GM04503 (cell line): Measurements from ENCODE around the gene GMCL2.

ENCODE experiments used
- DNase-seq: peaks from one replicate; pipeline ENCODE4 v3.0.0-alpha.2; 2012; ENCODE audit warnings: low read depth

Gene GMCL2

DNA sequence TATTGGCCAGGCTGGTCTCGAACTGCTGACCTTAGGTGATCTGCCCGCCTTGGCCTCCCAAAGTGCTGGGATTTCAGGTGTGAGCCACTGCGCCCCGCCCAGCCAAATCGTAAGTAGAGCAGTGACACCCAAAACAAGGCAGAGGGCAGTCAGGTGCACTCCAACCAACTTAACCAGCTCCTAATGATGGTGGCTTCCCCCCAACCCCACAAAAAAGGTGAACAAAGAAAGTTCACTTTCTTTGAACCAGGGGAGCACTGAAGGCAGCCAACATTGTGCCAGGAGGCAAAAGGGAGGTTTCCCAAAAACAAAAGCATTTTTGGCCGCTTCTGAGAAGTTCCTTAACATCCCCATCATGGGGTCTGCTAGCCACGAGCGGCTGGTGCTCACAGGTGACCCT lies 9.6 kb downstream of the GMCL2 start:
- no peak for DNase-seq

DNA sequence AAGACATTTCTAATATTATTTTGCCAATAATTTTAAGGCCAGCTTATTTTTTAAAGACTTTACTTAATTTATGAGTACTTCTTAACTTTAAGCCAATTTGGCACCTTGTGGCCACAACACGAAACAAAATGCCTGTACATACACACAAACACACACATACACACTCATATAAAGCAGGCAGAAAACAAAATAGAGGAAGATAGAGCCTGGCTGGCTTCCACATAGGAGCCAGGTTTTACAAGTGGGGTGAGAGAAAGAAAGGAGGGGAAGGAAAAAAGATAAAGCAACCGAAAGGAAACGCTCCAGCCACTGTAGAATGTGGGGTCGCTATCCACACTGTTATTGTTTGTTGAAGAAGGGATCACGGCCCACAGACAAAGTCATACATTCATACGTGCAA lies 10.4 kb downstream of the GMCL2 start:
- no peak for DNase-seq

DNA sequence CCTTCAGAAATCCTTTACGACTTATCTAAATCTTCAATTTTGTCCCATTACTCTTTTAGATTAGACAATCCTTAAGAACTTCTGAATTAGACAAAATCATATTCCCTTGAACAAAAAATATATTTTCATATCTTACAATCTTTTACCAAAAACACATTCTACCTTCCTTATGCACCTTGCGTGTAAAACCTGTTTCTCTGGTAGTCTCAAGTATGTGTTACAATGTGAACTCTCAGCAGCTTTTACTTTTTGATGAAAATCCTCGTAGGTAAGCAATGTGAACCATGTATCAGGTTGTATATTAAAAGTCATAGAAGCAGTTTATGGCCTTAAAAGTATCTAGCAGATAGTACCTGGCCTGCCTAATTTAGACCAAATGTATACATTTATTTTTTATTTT lies 12.7 kb downstream of the GMCL2 start:
- no peak for DNase-seq

DNA sequence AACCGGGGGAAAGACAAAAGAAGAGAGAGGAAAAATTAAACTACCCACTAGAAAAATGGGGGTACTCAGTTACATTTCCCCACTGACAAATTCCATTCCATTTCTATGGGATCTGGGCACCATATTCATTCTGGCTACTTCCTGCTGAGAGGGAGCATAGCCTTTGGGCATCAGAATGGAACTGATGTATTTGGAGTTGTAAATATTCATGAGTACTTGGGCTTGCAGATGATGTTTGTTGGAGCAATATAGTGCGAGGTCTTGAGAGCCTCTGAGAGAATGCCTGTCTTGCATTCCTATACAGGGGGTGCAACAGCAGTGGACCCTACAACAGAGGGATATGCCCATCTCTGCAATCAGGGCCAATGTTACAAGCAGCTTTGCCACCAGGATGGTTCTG lies 16.7 kb downstream of the GMCL2 start:
- no peak for DNase-seq

DNA sequence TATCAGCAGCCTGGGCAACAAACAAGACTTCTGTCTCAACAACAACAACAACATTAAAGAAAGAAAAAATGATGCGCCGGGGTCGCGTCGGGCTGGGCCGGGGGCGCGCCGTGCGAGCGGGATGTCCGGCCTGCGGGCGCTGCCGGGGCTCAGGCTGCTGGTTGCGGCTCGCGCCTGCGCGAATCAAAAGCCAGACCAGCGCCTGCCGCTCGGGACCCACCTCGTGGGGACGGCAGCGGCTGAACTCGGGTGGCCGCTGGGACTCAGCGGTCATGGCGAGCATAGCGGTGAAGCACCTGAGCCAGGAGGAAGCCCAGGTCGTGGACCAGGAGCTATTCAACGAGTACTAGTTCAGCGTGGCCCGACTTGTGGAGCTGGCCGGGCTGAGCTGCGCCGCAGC lies 21.6 kb downstream of the GMCL2 start:
- no peak for DNase-seq

DNA sequence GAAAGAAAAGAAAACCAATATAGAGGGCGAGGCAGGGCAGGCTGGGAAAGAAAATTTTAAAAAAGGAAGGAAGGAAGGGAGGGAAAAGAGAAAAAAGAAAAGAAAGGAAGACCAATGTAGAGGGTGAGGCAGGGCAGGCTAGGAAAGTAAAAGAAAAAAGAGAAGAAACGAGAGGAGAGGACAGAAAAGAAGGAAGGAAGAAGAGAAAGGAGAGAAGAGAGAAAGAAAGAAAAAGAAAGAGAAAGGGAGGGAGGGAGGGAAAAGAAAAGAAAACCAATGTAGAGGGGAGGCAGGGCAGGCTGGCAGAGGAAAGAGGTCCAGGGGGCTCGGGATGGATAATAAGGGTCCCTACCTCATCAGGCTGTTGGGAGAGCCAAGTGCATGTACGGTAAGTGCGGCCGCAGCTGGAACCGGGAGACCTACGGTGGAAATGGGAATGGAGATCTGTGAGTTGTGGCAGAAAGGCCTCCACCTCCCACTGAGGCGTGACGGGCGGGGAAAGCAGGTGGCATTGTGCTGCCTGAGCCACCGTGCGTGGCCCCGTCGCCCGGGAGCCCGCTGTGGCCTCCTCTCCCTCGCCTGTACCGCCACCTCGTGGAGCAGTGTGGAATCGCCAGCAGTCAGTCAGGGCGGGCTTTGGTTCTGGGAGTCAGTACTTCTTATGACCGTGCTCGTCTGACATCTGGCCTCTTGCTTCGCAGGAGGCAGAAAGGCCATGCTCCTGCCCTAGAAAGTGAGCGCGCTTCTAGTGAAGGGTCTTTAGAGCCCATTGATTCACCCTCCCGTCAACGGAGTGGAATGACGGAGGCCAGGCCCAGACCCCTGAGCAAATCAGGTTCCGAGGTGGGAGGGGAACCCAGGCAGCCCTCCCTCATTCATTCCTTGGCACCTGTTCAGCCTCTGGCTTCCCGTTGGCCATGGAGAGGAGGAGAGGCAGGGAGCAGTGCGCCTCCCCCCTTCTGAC lies 23.1 kb downstream of the GMCL2 start:
- DNase-seq, result no peak

DNA sequence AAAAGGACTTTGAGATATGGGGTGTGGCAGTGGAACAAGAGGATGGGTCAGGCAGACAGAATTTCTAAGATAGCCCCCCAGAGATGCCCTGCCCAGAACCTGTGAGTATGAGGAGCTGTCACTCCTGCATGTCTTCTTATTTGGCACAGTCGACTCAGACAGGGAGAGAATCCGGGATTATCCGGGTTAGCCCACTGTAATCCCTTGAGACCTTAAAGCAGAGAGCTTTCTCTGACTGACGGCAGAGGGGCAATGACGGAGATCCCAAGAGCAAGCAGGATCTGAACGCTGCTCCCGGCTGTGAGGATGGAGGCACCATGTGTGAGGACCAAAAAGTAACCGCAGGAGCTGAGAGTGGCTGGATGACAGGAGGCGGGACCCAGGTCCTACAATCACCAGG lies 24.7 kb downstream of the GMCL2 start:
- DNase-seq, result no peak

DNA sequence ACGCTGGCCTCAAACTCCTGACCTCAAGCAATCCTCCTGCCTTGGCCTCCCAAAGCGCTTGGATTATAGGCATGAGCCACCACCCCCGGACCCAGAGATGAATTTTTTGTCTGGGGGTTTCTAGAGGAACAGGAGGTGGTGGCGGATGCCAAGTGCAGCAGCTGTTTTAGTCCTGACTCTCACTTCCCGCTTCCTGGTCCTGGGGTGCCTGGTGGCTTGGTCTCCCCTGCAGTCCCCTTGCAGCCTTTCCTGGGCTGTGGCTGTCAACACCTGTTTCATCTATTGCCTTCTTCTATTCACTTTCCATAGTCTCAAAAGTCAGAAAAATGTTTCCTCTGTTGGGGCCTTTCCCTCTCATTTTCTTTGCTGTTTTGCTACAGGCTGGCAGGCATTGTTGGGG lies 27.0 kb downstream of the GMCL2 start:
- DNase-seq, result no peak

DNA sequence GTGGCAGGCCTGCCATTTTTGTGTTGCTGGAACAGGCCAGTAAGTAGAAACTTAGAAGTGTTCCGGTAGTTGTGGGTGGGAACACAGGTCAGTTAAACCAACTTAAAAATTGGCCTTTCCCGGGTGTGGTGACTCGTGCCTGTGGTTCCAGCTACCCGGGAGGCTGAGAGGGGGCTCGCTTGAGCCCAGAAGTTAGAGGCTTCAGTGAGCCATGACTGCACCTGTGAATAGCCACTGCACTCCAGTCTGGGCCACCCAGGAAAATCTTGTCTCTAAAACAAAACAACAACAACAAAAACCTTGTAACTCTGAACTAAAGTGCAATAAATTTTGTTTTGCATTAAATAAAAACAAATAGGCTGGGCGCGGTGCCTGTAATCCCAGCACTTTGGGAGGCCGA lies 32.1 kb downstream of the GMCL2 start:
- DNase-seq, result no peak

DNA sequence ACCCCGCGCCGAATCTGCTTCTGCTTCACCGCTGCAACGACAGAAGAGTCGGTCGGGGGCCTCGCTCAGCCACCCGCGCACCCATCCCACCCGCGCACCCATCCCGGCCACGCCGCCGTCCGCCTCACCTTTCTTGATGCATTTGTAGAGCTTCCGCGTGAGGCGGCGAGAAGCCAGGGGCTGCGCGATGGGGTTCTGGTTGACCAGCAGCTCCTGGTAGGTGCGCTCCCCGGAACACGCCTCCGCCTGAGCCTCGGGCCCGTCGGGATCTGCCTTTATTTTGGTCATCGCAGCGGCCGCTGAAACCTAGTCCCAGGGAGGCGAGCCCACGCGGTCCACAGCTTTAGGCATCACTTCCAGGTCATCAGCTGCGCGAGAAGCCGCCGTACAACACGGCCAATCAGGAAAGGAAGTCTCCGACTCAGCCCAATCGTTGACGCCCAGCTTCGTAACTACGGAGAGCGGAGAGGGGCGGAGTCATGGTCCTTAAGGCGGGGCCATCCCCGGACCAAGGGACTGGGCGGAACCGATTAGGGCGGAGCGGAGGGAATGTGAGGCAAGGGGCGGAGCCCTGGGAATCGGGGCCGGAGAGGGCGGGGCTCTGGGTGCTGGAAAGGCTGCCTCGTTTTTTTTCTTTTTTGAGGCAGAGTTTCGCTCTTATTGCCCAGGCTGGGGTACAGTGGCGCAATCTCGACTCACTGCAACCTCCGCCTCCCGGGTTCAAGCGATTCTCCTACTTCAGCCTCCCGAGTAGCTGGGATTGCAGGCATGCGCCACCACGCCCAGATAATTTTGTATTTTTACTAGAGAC lies 33.4 kb downstream of the GMCL2 start, which contains the start of gene NHP2:
NHP2 (minus strand) TSS at position 356 of the 811 bp plus-strand sequence; CDS start at position 288, 68 bp downstream.
- DNase-seq, result peak; percentile 92

DNA sequence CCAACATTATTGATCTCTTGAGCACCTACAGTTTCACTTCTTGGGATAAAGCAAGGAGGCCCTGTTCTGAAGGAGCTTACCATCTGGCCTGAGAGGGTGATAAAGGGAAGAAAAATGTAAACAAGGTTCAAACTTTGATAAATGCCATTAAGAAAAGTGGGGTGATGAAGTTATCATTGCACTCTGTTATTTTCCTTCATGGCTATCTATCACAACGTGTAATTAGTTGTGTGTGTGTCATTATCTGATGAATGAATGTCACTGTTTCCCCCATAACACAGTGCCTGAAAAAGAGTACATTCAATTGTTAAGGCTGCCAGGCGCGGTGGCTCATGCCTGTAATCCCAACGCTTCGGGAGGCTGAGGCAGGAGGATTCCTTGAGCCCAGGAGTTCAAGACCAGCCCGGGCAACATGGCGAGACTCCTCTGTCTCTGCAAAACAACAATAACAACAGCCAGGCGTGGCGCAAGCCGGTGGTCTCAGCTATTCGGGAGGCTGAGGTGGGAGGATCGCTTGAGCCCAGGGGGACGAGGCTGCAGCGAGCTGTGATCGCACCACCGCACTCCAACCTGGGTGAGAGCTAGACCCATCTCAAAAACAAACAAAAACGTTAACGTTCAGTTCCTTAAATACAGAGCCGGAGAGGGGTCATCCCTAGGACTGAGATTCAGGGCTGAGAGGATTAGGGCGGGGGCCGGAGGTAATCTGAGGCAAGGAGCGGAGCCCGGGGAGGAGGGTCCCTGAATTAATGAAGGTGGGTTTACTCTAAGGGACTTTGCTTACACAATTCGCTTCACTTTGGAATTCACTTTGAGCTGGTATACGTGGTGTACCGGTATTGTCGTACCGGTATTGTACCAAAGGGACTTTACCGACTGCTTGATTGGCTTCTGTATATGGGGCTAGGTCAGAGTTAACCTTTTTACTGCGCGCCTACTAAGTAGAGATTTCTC lies 34.4 kb downstream of the GMCL2 start:
- DNase-seq, result no peak

DNA sequence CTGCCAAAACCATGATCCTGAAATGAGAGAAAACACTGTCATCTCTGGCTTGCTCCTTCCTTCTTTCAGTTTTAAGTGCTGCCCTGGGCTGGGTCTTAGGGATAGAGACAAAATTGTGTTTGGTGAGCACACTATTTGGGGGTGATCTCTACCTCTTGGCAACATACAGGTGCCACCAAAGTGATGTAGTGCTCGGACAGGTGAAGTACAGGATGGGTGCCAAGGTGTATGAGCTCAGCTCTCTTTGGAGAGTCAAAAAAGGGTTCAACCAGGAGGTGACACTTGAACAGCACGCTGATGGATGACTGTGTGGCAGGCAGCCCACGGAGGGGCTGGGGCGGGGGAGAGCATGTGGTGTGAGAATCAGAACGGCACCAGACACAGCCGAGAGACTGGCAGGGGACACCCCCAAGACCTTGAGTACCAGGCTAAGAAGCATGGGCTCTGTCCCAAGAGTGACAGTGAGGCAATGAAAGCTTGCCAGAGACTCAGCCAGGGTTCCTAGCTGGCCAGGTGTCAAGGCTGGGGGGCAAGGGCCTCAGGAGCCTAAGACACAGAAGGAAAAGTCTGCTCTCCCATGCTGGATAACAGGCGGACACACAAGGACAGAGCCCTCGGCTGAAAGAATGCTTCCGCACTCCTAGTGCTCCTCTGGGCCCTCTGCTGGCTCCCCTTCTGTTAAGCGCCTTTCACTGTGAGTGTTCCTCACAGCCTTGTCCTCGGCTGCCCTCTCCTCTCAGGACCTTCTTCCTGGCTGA lies 36.0 kb downstream of the GMCL2 start:
- no peak for DNase-seq

DNA sequence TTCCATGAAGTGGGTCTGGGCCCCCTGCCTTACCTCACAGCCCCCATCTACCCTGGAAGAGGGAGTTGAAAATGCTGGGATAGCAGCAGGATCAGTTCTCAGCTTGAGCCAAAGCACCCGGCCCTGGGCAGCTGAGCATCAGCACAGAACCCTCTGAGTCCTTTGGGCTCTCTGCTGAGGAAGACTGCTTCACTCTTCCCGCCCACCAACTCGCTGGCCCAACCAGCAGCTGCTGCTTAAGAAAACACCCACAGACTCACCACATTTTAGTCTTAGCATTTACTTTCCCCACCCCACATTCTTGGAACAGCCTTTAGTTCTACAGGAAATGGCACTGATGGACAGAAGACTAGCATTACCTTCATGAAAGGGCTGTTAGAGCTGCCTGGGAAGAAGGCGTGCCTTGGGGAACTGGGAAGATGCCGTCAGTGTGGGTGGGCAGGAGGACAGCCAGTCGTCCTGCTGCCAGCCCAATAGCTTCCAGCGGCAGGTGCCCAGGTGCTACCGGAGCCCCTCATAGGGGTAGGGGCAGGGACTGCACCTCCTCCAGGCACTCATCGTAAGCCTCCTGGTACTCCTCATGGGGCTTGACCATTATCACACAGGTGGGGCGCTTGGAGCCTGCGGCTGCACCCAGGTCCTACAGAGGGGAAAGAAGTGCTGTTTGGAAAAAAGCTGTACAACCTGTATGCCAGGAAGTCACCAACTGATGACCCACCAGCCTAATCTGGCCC lies 37.8 kb downstream of the GMCL2 start:
- no peak for DNase-seq

DNA sequence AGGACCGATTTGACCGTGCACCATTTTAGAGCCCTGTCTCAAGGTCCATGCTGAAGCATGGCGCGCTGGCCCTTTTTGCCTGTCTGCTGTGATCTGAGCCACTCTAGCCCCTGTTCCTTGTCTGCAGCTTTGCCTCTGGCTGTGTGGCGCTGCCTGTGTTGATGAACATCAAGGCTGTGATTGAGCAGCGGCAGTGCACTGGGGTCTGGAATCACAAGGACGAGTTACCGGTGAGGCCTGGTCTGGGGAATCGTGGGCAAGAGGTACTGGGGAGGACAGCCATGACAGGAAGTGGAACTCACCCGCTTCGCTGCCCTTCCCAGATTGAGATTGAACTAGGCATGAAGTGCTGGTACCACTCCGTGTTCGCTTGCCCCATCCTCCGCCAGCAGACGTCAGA lies 39.8 kb downstream of the GMCL2 start:
- DNase-seq, result no peak

DNA sequence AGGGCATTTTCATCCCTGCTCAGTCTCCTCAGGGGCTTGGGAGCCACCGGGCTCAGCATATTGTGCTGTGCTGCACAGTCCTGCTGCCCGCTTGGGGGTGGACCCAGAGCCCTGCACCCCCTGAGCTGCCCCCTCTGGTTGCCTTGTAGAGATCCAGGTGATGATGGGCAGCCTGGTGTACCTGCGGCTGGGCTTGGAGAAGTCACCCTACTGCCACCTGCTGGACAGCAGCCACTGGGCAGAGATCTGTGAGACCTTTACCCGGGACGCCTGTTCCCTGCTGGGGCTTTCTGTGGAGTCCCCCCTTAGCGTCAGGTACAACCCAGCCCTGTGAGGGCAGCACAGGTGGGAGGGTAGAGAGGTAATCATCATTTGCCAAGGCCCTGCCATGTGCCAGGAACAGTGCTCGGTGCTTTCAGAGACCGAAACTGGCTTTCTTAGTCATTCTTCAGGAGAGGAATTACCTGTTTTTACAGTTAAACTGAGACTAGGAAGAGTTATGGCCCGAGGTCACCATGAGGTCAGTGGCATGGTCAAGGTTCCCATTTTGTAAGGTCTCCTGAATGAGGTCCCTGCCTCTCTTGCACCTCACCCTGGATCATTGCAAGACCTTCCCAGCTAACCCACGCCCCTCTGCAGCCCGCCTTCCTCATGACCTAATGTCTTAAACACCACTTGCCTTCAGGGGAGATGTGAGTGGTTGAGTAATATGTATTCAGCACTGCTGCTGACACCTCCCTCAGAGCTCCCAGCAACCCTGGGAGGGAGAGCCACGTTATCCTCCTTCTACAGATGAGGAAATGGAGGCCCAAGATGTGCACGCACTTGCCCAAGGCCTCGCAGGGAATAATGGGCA lies 41.0 kb downstream of the GMCL2 start:
- no peak for DNase-seq

DNA sequence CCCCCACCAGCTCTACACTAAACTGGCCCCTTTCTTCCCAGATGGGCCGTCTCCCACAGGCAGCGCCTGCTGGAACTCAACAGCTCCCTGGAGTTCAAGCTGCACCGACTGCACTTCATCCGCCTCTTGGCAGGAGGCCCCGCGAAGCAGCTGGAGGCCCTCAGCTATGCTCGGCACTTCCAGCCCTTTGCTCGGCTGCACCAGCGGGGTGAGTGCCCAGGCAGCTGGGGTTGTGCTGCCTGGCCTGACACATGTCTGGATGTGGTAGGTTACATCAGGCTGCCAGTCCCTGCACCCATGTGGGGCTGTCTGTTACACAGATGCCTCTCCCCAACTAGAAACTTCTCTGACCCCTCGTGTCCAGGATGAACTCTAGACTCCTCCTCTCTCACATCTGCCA lies 43.3 kb downstream of the GMCL2 start:
- no peak for DNase-seq

DNA sequence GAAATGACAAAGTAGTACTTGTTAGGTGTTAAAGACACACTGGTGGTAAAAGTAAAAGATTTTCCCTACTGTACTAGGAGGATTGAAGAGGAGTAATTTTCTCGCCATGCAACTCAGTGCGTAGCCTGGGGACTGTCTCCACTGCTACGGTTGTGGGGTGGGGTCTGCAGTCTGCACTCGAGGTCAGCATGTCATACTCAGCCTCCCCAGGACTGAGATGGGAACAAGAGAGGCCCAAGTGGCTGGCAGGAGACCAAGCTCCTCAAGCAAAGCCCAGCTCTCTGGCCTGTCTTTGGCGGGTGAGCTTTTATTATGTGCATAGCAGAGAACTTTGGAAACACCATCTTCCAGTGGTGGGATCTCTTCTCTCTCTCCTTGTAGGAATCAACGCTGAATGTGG lies 43.9 kb downstream of the GMCL2 start:
- no peak for DNase-seq

DNA sequence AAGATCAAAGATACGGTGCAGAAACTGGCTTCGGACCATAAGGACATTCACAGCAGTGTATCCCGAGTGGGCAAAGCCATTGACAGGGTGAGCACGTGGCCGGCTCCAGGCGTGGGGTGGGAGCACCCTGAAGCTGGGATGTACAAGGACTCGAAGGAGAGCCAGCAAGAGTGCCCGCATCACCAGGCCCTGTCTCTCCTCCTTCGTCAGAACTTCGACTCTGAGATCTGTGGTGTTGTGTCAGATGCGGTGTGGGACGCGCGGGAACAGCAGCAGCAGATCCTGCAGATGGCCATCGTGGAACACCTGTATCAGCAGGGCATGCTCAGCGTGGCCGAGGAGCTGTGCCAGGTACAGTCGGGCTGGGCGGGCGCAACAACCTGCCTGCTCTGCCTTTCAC lies 44.5 kb downstream of the GMCL2 start:
- no peak for DNase-seq

DNA sequence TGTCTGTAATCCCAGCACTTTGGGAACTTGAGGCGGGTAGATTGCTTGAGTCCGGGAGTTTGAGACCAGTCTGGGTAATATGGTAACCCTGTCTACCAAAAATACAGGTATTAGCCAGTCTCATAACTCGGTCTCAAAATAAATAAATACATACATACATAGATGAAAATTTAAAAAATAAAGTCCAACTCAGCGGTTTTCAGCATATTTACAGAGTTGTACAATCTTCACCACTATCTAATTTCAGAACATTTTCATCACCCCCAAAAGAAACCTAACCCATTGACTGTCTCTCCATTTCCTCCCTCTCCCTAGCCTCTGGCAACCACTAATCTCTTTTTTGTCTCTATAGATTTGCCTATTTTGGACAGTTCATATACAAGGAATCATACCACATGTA lies 45.6 kb downstream of the GMCL2 start:
- no peak for DNase-seq

DNA sequence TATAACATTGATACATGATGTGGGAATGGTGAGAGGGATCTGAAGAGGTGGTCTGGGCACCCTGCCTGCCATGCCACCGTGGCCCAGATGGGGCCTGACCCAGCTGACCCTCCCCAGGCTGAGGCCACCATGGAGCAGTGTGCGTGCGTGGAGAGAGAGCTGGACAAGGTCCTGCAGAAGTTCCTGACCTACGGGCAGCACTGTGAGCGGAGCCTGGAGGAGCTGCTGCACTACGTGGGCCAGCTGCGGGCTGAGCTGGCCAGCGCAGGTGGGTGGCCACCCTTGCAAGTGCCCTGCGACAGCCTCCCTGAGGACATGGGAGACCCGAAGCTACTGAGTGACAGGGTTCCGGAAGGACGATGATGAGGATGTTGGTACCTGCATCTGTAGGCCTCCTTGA lies 49.2 kb downstream of the GMCL2 start:
- DNase-seq, result no peak
